ENCODE measurements around the gene RPS29.

The RPS29 gene

GRCh38 chr14:49598189-49598484 is 12.0 kb upstream of the RPS29 start:
- DNase-seq (ENCODE audit: low read depth) = no peak

GRCh38 chr14:49594347-49595091 is 8.3 kb upstream of the RPS29 start:
- peak; percentile 52 for DNase-seq (ENCODE audit: low read depth)

GRCh38 chr14:49593016-49593415 is 6.8 kb upstream of the RPS29 start:
- peak; percentile 90 for DNase-seq (ENCODE audit: low read depth)

GRCh38 chr14:49589387-49589786 is 3.2 kb upstream of the RPS29 start:
- DNase-seq (ENCODE audit: low read depth) = no peak

- peak; percentile 84 for DNase-seq (ENCODE audit: low read depth)
Measured at GRCh38 chr14:49586673-49587460, 687 bp upstream of the RPS29 start.

- DNase-seq (ENCODE audit: low read depth) = peak; percentile 36
Measured at GRCh38 chr14:49584981-49585640, 1.1 kb downstream of the RPS29 start.

GRCh38 chr14:49584058-49584457 is 2.1 kb downstream of the RPS29 start:
- no peak for DNase-seq (ENCODE audit: low read depth)

- DNase-seq (ENCODE audit: low read depth) = peak; percentile 14
Measured at GRCh38 chr14:49583629-49584028, 2.6 kb downstream of the RPS29 start.

GRCh38 chr14:49582113-49582977 is 3.8 kb downstream of the RPS29 start:
- peak; percentile 26 for DNase-seq (ENCODE audit: low read depth)

GRCh38 chr14:49581209-49582112 is 4.7 kb downstream of the RPS29 start:
- DNase-seq (ENCODE audit: low read depth) = peak; percentile 22

- DNase-seq (ENCODE audit: low read depth) = no peak
Measured at GRCh38 chr14:49579841-49580240, 6.3 kb downstream of the RPS29 start.

- DNase-seq (ENCODE audit: low read depth) = no peak
Measured at GRCh38 chr14:49578141-49578540, 8.0 kb downstream of the RPS29 start.

GRCh38 chr14:49574038-49574437 is 12.1 kb downstream of the RPS29 start:
- DNase-seq (ENCODE audit: low read depth) = no peak

- DNase-seq (ENCODE audit: low read depth) = no peak
Measured at GRCh38 chr14:49569281-49569680, 16.9 kb downstream of the RPS29 start.

- DNase-seq (ENCODE audit: low read depth) = no peak
Measured at GRCh38 chr14:49566714-49567113, 19.5 kb downstream of the RPS29 start.

GRCh38 chr14:49559979-49560768 is 26.0 kb downstream of the RPS29 start:
- DNase-seq (ENCODE audit: low read depth) = no peak

- no peak for DNase-seq (ENCODE audit: low read depth)
Measured at GRCh38 chr14:49553892-49554291, 32.3 kb downstream of the RPS29 start.

- no peak for DNase-seq (ENCODE audit: low read depth)
Measured at GRCh38 chr14:49553106-49553505, 33.1 kb downstream of the RPS29 start.

GRCh38 chr14:49551569-49551968 is 34.6 kb downstream of the RPS29 start:
- DNase-seq (ENCODE audit: low read depth) = no peak

Measured in ELR (cell line).